Right forelimb (tissue), 1 donor: Measurements from ENCODE around the gene MYPOP.
"Not testable (repeated sequence)": the region's sequence is repeated elsewhere in the genome, so short reads cannot be mapped to it uniquely, and the experiment has no call there.

ENCODE experiments used
- DNase-seq: peaks from one replicate; pipeline ENCODE4 v3.0.0-alpha.2; 2018

Gene MYPOP

DNA sequence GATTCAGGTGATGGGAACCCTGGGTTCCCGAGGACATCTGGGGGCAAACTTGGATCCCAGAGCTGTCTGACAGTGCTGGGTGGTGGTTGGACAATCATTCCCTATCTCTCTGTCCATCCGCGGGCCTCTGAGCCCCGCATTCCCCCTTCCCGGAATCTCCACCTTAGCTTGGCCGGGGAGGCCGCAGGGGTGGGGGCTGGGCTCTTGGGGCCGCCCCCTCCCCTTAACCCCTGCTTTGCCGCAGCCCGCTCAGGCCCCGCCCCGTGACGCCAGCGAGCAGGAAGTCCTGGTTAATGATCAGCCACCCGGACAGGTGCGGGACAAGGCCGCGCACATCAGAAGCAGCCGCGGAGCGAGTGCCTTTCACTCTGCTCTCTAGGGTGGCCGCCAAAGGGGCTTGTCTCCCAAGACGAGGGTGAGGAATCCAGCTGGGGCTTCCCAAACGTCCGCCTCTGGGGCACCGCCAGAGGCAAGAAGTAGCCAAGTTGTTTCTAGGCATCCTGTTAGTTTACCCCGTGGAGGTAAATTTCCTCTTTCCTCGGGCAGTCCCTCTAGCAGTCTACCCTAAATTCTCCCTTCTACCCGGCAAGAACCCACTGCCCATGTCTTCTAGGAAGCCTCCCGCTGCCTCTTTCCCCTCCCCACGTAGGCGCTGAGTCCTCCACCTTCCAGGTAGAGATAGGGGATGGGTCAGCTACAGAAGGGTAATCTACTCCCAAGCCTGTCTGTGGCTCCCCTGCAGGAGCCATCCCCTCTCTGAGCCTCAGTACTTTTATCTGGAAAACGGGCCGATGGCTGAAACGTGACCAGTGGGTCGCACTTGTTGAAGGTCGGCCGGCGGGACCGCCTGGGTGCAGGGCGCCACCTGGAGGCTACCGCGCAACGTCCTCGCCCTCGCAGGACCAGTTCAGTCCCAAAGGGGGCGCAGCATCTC lies 19.5 kb downstream of the MYPOP start:
- peak; percentile 89 for DNase-seq

DNA sequence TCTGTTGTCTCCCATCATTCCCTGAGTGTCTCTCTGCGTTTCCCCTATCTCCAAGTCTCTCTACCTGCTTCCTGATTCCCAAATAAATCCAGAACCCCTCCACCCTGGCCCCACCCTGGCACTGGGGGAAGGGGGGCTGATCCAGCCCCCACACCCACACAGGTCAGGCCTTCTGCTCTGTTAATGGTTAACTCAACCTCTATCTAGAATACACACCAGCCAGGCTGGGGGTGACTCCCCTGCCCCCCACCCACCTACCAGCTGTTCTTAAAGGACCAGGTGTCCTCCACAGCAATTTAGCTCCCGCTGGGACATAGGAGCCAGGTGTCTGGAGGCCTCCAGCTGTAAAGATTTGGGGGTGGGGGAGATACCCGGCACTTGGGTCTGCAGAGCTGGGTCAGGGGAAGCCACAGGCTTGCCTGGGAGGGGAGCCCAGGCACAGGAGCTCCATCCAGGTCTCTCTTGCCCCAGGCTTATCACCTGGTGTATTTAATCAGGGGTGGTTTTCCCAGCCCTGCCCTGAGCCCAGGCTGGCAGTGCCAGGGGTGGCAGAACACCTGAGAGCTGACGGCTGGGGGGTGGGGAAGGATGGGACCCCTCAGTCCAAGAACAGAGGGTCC lies 20.4 kb downstream of the MYPOP start:
- DNase-seq: no peak

DNA sequence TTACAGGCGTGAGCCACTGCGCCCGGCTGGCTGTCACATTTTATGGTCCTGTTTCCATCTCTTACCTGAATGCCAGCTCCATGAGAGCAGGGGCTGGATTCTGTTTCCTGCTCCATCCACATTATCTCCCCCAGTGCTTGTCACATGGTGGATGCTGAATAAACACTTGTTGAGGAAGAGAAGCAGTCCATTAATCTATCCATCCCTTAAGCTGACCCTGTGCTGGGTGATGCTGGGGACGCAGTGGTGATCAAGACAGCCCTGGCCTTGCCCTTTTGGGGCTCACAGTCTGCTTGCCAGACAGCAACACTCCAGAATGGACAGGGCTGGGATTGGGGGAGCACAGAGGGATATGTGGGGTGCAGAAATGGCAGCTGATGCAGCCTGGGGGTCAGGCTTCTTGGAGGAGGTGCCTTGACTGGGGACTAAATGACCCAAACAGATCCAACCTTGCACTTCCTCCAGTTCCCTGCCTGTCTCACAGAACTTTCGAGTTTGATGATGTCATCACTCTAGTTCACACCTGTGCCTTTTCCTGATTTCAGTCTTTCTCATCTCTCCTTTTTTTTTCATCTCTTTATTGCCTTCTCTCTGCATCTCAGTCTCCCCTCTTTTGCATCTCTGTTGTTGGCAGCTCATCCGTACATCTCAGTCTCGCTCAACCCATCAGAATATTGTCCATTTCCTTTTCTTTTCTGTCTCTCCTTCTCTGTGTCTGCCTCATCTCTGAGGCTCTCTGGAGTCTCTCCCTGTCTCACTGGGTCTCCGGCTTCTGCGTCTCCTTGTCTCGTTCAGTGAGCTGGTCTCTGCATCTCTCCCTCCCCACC lies 21.1 kb downstream of the MYPOP start:
- no peak for DNase-seq

DNA sequence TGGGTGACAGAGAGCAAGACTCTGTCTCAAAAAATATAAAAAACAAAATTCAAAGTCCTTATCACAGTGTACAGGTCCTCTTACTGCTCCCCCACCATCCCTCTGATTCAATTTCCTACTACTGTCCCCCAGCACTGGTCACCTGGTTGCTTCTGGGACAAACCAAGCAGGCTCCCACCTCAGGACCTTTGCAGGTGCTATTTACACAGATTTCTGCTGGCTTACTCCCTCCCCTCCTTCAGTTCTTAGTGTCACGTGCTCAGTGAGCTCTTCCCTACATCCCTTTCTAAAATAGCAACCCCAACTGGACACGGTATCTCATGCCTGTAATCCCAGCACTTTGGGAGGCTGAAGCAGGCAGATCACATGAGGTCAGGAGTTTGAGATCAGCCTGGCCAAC lies 22.4 kb downstream of the MYPOP start:
- DNase-seq: no peak

DNA sequence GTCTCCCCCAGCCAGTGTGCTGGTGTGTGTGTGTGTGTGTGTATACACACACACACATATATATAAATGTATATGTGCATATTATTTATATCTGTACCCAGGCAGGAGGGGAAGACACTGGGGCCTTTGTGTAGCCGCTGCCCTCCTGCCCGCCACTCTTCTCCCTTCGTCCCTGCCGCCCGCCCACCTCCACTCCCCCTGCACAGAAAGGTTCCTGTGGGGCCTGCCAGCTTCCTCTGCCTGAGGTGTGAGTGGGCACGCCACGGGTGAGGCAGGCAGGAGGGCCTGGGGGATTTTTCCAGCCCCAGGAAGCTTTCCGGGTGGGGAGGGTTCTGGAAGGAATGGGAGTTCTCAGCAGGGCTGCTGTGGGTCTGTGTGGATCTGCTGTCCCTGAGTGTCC lies 23.4 kb downstream of the MYPOP start:
- peak; percentile 66 for DNase-seq

DNA sequence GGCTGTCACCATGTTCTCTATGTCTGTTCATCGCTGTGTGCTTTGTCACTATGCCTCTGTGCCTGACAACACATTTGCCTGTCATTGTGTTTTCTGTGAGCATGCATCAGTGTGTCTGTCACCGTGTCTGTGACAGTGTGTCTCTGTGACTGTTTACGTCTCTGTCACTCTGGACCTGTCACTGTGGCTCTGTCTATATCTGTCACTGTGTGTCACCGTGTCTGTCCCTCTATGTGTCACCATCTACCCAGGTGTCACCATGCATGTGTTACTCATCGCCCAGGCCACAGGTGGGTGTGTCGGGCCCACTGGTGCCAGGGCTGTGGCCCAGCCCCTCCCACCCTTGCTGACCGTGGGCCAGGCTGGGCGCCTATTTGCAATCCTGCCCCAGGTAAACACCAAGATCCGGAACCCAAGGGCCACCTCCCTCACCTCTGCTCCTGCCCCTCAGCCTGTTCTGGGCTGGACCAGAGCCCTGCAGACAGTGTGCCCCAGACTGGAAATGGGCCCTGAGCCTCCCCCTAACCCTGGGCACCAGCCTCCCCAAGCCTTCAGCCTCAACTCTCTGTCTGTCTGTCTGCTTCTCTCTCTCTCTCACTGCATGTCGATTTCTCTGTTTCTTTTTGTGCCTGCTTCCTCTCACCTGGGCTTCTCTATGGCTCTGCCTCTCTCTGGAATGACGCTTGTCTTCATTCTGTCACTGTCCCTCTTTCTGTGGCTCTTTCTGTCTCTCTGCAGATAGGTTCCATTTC lies 24.2 kb downstream of the MYPOP start:
- no peak for DNase-seq

DNA sequence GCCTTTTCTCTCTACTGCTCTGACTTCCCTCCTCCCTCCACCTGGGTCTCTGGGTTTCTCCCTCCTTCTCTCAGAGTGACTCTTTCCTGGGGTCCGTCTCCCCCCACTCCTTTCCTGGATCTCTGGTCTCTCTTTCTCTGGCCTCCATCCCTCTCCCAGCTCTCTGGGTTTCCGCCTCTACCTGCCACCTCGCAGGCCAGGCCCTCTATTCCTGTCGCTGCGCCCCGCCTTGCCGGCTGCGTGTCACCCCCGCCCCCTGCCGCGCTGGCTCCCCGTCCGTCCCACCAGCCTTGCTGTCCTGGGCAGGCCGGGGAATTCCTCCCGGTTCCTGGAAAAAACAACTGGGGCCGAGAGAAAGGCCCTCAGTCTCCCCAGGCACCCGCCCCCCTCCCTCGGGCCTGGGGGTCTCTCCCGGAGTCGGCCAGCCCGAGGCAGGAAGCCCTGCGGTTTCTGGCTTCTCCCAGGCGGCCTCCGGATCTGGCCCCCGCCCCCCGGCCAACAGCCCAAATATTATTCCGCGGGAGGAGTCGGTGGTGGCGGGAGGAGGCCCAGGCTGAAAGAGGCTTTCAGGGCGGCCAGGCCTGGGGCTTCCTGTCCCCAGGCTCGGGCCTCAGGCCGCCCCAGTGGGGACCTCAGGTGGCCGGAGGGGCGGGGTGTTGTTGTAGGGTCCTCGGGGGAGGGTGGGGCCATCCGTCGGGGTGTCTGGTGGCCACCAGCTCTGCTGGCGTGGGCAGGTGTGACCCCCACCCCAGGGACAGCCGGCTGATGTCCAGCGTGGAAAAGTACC lies 25.8 kb downstream of the MYPOP start:
- DNase-seq: peak; percentile 86

DNA sequence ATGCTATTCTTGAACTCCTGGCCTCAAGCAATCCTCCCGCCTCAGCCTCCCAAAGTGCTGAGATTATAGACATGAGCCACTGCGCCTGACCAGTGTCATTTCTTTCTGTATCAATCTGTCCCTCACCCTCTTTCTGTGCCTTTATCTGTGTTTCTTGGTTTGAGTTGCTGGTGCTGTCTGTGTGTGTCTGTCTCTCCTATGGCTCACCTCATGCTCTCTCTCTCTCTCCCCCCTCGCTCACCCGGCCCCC lies 26.3 kb downstream of the MYPOP start:
- no peak for DNase-seq

DNA sequence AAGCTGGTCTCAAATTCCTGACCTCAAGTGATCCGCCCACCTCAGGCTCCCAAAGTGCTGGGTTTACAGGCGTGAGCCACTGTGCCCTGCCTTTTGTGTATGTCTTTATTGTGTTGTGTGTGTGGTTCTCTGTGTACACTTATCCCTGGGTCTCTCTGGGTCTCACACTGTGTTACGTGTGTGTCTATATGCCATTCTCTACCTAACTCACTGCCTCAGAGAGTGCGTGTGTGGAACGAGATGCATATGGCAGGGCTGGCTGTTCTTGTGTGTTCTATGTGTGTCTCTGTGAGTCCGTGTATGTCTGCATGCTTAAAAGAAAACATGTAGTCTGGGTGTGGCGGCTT lies 27.8 kb downstream of the MYPOP start:
- DNase-seq: no peak

DNA sequence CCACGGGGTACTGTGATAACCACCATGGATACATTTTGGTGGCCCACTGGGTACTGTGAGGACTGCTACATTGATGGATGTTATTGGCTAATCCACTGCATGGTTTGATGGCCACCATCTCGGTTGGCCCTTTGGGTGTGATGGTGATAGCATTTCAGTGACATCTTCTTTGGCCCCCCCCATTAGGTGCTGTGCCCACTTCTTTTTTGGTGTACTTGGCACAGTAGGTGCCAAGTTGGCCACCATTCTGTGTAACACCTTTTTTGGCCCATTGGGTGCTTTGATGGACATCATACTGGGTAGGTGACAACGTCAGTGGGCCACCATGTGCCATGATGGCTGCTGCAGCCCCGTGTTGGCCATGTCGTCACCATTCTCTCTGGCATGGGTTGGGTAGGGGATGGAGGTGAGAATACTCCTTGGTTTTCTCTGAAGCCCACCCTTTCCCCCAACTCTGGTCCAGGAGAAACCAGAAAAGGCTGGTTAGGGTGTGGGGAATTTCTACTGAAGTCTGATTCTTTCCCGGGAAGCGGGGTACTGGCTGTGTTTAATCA lies 29.1 kb downstream of the MYPOP start:
- no peak for DNase-seq

DNA sequence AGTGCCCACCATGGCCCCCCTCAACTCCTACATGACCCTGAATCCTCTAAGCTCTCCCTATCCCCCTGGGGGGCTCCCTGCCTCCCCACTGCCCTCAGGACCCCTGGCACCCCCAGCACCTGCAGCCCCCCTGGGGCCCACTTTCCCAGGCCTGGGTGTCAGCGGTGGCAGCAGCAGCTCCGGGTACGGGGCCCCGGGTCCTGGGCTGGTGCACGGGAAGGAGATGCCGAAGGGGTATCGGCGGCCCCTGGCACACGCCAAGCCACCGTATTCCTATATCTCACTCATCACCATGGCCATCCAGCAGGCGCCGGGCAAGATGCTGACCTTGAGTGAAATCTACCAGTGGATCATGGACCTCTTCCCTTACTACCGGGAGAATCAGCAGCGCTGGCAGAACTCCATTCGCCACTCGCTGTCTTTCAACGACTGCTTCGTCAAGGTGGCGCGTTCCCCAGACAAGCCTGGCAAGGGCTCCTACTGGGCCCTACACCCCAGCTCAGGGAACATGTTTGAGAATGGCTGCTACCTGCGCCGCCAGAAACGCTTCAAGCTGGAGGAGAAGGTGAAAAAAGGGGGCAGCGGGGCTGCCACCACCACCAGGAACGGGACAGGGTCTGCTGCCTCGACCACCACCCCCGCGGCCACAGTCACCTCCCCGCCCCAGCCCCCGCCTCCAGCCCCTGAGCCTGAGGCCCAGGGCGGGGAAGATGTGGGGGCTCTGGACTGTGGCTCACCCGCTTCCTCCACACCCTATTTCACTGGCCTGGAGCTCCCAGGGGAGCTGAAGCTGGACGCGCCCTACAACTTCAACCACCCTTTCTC lies 30.1 kb downstream of the MYPOP start:
- no peak for DNase-seq

DNA sequence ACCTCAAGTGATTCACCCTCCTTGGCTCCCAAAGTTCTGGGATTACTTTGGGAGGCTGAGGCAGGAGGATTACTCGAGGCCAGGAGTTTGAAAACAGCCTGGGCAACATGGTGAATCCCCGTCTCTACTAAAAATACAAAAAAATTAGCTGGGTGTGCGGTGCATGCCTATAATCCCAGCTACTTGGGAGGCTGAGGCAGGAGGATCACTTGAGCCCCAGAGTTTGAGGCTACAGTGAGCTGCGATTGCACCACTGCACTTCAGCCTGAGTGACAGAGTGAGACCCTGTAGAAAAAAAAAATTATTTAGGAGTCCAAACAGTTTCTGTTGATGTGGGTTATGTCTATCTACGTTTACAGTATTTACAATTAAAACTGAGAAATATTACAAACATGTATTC lies 31.6 kb downstream of the MYPOP start:
- DNase-seq: no peak

DNA sequence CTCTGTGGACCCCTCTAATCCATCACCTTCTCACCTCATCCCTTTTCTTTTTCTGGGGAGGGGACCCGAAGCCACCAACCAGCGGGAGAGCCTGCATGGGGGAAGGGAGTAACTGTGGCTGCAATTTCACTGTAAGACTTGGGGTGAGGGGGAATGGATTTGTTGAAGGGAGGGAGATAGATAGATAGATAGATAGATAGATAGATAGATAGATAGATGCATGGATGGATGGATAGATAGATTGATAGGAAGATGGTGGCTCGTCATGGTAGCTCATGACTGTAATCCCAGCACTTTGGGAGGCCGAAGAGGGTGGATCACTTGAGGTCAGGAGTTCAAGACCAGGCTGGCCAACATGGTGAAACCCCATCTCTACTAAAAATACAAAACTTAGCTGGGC lies 35.2 kb downstream of the MYPOP start:
- DNase-seq: not testable (repeated sequence)

DNA sequence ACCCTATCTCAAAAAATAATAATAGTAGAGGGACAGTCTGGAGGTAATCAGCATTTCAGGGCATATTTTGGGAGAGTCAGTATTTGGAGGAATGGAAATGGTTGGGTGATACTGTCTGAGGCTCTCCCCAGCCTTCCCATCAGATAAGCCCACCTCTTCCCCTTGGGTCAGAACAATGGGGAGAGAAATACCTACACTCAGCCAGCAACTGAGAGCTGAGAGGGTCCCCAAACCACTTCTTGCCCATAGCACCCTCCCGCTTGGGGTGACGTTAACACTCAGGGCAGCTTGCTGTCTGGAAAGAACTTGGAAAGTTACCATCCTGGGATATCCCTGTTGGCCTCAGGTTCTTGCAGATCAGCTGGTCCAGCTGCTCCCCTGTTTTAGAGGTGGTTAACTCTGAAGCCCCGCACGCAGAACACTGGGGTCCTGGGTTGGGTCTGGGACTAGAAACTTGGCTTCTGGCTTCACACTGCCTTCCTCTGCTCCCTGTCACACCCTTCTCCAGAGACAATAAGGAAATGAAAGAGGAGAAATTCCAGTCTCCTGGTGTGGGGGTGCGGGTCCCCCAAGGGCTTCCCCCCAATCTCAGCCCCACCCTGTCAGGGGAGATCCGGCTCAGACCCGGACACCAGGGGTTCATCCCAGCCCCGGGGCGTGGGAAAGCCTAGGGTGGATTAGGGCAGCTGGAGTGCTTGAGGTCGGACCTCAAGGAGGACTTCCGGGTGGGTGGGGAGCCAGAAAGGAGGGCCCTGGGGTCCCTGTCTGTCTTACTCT lies 35.8 kb downstream of the MYPOP start:
- DNase-seq: no peak

DNA sequence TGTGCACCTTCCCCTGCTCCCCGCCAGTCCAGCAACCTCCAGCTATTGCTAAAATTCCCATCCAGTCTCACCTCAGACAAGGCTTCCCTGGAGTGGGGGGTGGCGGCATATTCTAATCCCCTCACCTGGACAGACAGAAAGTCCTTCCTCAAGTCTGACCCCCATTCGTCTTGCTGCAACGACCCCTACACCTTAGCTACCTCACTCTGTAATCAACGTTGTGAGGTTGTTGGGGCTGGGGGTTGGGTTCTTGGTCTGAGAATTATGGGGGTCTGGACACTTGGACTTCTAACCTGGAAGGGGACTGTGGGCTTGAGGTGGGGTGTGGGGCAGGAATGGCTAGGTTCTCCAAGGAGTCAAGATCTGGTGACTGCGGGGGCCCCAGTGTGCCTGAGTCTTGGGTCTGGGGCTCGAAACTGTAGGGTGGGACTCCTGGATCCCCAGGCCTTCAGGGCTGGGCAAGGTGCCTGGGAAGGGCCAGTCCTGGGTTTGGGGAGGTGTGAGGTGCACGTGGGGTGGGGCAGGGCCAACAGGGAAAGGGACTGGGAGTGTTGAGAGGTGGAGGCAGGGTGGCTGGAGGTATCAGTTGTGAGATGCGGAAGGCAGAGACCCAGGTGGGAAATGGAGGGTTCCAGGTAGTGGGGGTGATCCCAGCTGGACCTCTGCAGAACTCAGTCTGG lies 37.0 kb downstream of the MYPOP start:
- DNase-seq: no peak

DNA sequence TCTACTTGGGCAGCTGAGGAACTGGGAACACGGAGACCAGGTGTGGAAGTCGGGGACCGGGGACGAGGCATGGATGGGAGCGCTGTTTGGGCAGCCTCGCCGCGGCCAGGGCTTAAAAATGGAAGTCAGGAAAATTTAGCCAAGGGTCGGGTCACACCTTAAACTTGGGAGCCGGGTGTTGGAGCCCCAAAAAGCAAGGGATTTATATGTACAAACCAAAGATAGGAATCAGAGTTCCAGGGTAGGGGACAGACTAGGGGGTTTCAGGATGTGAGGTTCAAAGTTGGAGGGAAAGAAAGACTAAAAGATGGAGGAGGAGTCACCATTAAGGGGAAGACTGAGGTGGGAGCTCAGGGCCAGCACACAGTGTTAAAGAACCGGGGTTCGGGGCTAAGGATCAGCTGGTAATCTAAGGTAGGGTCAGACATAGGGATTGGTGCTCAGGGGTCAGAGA lies 37.8 kb downstream of the MYPOP start:
- no peak for DNase-seq

DNA sequence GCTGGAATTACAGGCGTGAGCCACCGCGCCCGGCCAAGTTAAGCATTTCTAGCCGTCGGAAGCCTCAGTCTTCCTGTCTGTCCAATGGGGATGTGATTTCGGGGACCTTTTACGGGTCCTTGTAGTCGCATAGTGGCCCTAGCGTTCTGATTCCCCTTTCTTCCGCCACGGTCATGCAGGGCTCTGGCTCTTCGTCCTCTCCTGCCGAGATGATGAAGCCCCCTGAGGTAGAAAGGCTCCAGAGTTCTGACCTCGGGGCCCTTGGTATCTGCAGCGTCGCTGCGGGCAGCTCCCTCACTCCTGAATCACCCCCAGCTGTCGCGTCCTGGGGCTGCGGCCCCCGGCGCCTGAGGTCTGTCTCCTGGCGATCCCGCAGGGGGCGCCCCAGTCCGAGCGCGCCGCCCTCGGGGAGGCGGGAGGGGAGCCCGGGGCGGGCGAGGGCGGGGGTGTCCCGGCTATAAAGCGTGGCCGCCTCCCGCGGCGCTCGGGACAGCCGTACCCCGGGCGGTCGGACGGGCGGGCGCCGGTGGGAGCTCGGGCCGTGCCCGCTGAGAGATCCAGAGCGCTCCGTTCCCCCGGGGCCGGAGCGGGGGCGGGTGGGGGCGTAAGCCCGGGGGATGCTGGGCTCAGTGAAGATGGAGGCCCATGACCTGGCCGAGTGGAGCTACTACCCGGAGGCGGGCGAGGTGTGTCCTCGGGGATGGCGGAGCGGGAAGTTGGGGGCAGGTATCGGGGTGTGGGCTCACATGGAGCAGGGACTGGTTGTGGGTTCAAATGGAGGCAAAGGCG lies 38.4 kb downstream of the MYPOP start, which contains the start of gene FOXA3:
Gene FOXA3, plus strand, starts transcription at position 487 of the 789 bp plus-strand sequence. Its CDS starts 131 bp downstream, at position 618.
- no peak for DNase-seq

DNA sequence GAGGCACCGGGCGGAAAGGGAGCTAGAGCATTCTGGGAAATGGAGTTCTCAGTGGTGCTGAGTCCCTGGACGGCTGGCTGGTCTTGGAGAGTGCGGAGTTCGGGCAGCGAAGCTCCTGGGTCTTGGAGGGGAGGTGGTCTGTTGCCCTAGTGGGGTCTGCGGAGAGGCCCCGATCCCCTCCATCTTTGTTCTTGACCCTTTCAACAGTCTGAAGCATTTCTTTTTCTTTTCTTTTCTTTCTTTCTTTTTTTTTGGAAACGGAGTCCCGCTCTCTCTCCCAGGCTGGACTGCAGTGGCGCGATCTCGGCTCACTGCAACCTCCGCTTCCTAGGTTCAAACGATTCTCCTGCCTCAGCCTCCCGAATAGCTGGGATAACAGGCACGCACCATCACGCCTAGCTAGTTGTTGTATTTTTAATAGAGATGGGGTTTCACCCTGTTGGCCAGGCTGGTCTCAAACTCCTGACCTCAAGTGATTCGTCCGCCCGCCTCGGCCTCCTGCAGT lies 39.0 kb downstream of the MYPOP start:
- DNase-seq: no peak
